PC-3 (cell line): ENCODE measurements around the gene TNRC18. TPM values are rescaled to one million over a fixed set of nuclear protein-coding genes. Genes with fewer than 3 reads are reported as not detected.

Source experiments
- ATAC-seq: fragments of 200-7000 bp; cut with Tn5 transposase; 2 replicates; pipeline ENCODE4 v1.9.1; 2020; ENCODE audit warnings: mild to moderate bottlenecking, moderate library complexity
- BruUV-seq: library from RNA; stranded (reverse); fragments of 400-500 nt; replicated peaks from 2 replicates; lab custom pipeline; 2021; lab: Mats Ljungman, UMichigan
- CTCF ChIA-PET: fragments of 300-600 bp; sonication (Branson Sonifier 250); formaldehyde crosslinking; loops from one replicate; lab custom pipeline; 2022; ENCODE audit warnings: antibody characterized with exemption; lab: Charles Lee
- POLR2A ChIA-PET: fragments of 300-600 bp; sonication (Branson Sonifier 250); formaldehyde crosslinking; loops from one replicate; lab custom pipeline; 2022; ENCODE audit warnings: antibody characterized with exemption; ENCODE audit not compliant: unreplicated experiment; lab: Charles Lee
- DNase-seq: peaks from one replicate; pipeline ENCODE4 v3.0.0-alpha.2; 2015
- H2AFZ ChIP-seq: fragments of 300-600 bp; sonication (generic); 2 replicates; pipeline ENCODE4 v1.6.0; 2016; ENCODE audit warnings: antibody characterized with exemption, low read length
- H3F3A ChIP-seq: fragments of 300-600 bp; sonication (generic); one replicate; pipeline ENCODE4 v1.6.0; 2017; ENCODE audit warnings: antibody characterized with exemption, low read length, control low read depth, mild to moderate bottlenecking; ENCODE audit not compliant: unreplicated experiment
- H3K27ac ChIP-seq: fragments of 300-600 bp; sonication (generic); 2 replicates; pipeline ENCODE4 v1.5.1; 2016; ENCODE audit warnings: mild to moderate bottlenecking, low read length
- H3K27me3 ChIP-seq: fragments of 300-600 bp; sonication (generic); 2 replicates; pipeline ENCODE4 v1.6.1; 2016; ENCODE audit warnings: low read length, mixed read lengths
- H3K36me3 ChIP-seq: fragments of 300-600 bp; sonication (generic); 2 replicates; pipeline ENCODE4 v1.6.1; 2016; ENCODE audit warnings: low read depth, mixed run types, low read length, mixed read lengths
- H3K4me1 ChIP-seq: fragments of 300-600 bp; sonication (generic); 2 replicates; pipeline ENCODE4 v1.5.1; 2016; ENCODE audit warnings: low read length; ENCODE audit not compliant: insufficient read depth
- H3K4me2 ChIP-seq: fragments of 300-600 bp; sonication (generic); 2 replicates; pipeline ENCODE4 v1.6.0; 2016; ENCODE audit warnings: low read length
- H3K4me3 ChIP-seq: fragments of 300-600 bp; sonication (generic); 2 replicates; pipeline ENCODE4 v1.5.1; 2016; ENCODE audit warnings: mild to moderate bottlenecking, low read length, mixed read lengths
- H3K79me2 ChIP-seq: fragments of 300-600 bp; sonication (generic); 2 replicates; pipeline ENCODE4 v1.6.1; 2017; ENCODE audit warnings: low read length, mixed read lengths
- H3K9ac ChIP-seq: fragments of 300-600 bp; sonication (generic); 2 replicates; pipeline ENCODE4 v1.6.0; 2016; ENCODE audit warnings: mild to moderate bottlenecking, low read length
- H3K9me2 ChIP-seq: fragments of 300-600 bp; sonication (generic); replicated peaks from 2 replicates; pipeline ENCODE4 v1.6.1; 2016; ENCODE audit warnings: mixed run types, low read length, mixed read lengths
- H3K9me3 ChIP-seq: fragments of 300-600 bp; sonication (generic); 2 replicates; pipeline ENCODE4 v1.6.1; 2016; ENCODE audit warnings: low read length, mixed read lengths
- H4K20me1 ChIP-seq: fragments of 300-600 bp; sonication (generic); 2 replicates; pipeline ENCODE4 v1.6.1; 2016; ENCODE audit warnings: low read length, mixed read lengths
- CTCF ChIP-seq: fragments of 300-600 bp; sonication (generic); conservative IDR thresholded peaks from 2 replicates; pipeline ENCODE4 v1.5.1; 2017; ENCODE audit warnings: antibody characterized with exemption, low read depth, mild to moderate bottlenecking, low read length
- EZH2 ChIP-seq: fragments of 300-600 bp; sonication (generic); IDR thresholded peaks from one replicate; pipeline ENCODE4 v1.6.1; 2017; ENCODE audit warnings: antibody characterized with exemption, mild to moderate bottlenecking, low read length; ENCODE audit not compliant: unreplicated experiment
- EZH2phosphoT487 ChIP-seq: fragments of 300-600 bp; sonication (generic); IDR thresholded peaks from 2 replicates; pipeline ENCODE4 v1.6.1; 2018; ENCODE audit warnings: mild to moderate bottlenecking, antibody characterized with exemption, low read length, borderline replicate concordance
- intact Hi-C: fragments of 100-400 bp; cut with micrococcal nuclease; formaldehyde crosslinking; loops from 2 replicates; pipeline ENCODE4 v1.9.0; 2023
- total RNA-seq: library from RNA; depleted of rRNA; stranded (reverse); fragments of >200 nt; gene quantifications from 2 replicates; pipeline ENCODE4 v1.2.3, GENCODE V29; 2014

Gene TNRC18
- total RNA-seq, 1 experiment from 2014 or later: 26.8 TPM

GRCh38 chr7:5390918-5391317 lies 32.7 kb downstream of the TNRC18 start:
- Histone ChIP-seq H3K9me2 (no peaks in the 10 kb centered on the region), H3K79me2 (peaks cover 10% of the 10 kb centered on the region), H3K4me2 (no peak overlapping the region), H3F3A (no peaks in the 10 kb centered on the region), H3K27ac (no peak overlapping the region), H2AFZ (no peak overlapping the region), H3K36me3 (peaks cover 4% of the 10 kb centered on the region; the same call in 1 of the 2 replicates), H3K27me3 (no peaks in the 10 kb centered on the region), H3K4me3 (no peak overlapping the region), H3K9me3 (no peaks in the 10 kb centered on the region), H3K4me1 (no peaks in the 10 kb centered on the region), H3K9ac (no peak overlapping the region), H4K20me1 (no peaks in the 10 kb centered on the region)
- no peak for DNase-seq
- ATAC-seq: no peak
- CTCF ChIA-PET: interaction anchor here (0.6 kb wide), 1 partner anchor 14 kb away, joined by 3 read pairs; no protein-coding TSS in a partner anchor
- POLR2A ChIA-PET: no interaction called here
- TF ChIP-seq CTCF (no peak), EZH2 (no peak), EZH2phosphoT487 (no peak)
- intact Hi-C loops: no loop called here
- BruUV-seq: no TSS peak

GRCh38 chr7:5388905-5389433 lies 34.7 kb downstream of the TNRC18 start:
- H3K4me1 ChIP-seq: no peaks in the 10 kb centered on the region
- H3K9me2 ChIP-seq: no peaks in the 10 kb centered on the region
- no peak overlapping the region for H3K27ac ChIP-seq
- H3K9me3 ChIP-seq: no peaks in the 10 kb centered on the region
- ChIA-PET CTCF (no interaction called here), POLR2A (no interaction called here)
- no peak overlapping the region for H3K9ac ChIP-seq
- DNase-seq (no peak), ATAC-seq (no peak)
- no peaks in the 10 kb centered on the region for H3F3A ChIP-seq
- H3K4me3 ChIP-seq: no peak overlapping the region
- H3K79me2 ChIP-seq: peaks cover 7% of the 10 kb centered on the region
- BruUV-seq: no TSS peak
- no peaks in the 10 kb centered on the region for H3K27me3 ChIP-seq
- H2AFZ ChIP-seq: no peak overlapping the region
- TF ChIP-seq EZH2 (no peak), EZH2phosphoT487 (no peak), CTCF (no peak)
- intact Hi-C loops: no loop called here
- H3K36me3 ChIP-seq: peaks cover 4% of the 10 kb centered on the region; the same call in 1 of the 2 replicates
- no peaks in the 10 kb centered on the region for H4K20me1 ChIP-seq
- H3K4me2 ChIP-seq: no peak overlapping the region

GRCh38 chr7:5388273-5388901 lies 35.2 kb downstream of the TNRC18 start:
- Histone ChIP-seq H3K9me2 (no peaks in the 10 kb centered on the region), H3K36me3 (peaks cover 4% of the 10 kb centered on the region; the same call in 1 of the 2 replicates), H3K27ac (no peak overlapping the region), H3K4me3 (no peak overlapping the region), H3K27me3 (no peaks in the 10 kb centered on the region), H4K20me1 (no peaks in the 10 kb centered on the region), H2AFZ (no peak overlapping the region), H3K79me2 (peaks cover 10% of the 10 kb centered on the region), H3F3A (no peaks in the 10 kb centered on the region), H3K4me1 (no peaks in the 10 kb centered on the region), H3K9me3 (no peaks in the 10 kb centered on the region), H3K4me2 (no peak overlapping the region), H3K9ac (no peak overlapping the region)
- ChIA-PET POLR2A (no interaction called here), CTCF (no interaction called here)
- TF ChIP-seq EZH2phosphoT487 (no peak), EZH2 (no peak), CTCF (no peak)
- DNase-seq (no peak), ATAC-seq (no peak)
- intact Hi-C loops: no loop called here
- no TSS peak for BruUV-seq
